H1 (cell line): ENCODE data around the gene RAD51B.

ENCODE experiments used
- ATF2 ChIP-seq: IDR thresholded peaks from 2 replicates; pipeline ENCODE4 v1.6.1; 2012; ENCODE audit warnings: low read length, inconsistent platforms
- CTCF ChIP-seq, 3 experiments: IDR thresholded peaks; 1 replicate in 2 of 3; 2 replicates in 1 of 3; pipeline versions ENCODE4 v1.5.1 to v1.6.1; 2011; ENCODE audit warnings: low read length in 3 of 3, mild to moderate bottlenecking in 3 of 3, inconsistent platforms in 2 of 3, low read depth in 1 of 3, moderate library complexity in 1 of 3; ENCODE audit not compliant: insufficient read depth in 1 of 3; ENCODE audit errors: control extremely low read depth in 1 of 3
- EZH2 ChIP-seq: fragments of 200-600 bp; sonication (generic); IDR thresholded peaks from 2 replicates; pipeline ENCODE4 v1.7.1; 2012; ENCODE audit warnings: low read depth, mild to moderate bottlenecking, moderate library complexity, low read length, inconsistent platforms; ENCODE audit not compliant: severe bottlenecking
- GTF2F1 ChIP-seq: IDR thresholded peaks from 2 replicates; pipeline ENCODE4 v1.6.1; 2012; ENCODE audit warnings: low read depth, low read length, improper control_type of control experiment, borderline replicate concordance
- HDAC6 ChIP-seq: IDR thresholded peaks from one replicate; pipeline ENCODE4 v1.7.1; 2012; ENCODE audit warnings: low read depth, mild to moderate bottlenecking, inconsistent platforms, low read length, moderate library complexity
- KDM1A ChIP-seq: fragments of 200-600, 300-600 bp; sonication (generic); IDR thresholded peaks from 2 replicates; pipeline ENCODE4 v1.7.1; 2016; ENCODE audit warnings: mild to moderate bottlenecking, low read length, borderline replicate concordance
- MAFK ChIP-seq: IDR thresholded peaks from 2 replicates; pipeline ENCODE4 v1.6.1; 2012; ENCODE audit warnings: low read depth, mild to moderate bottlenecking, improper control_type of control experiment, low read length
- POLR2A ChIP-seq, 2 experiments: IDR thresholded peaks; 1 replicate in 1 of 2; 2 replicates in 1 of 2; pipeline ENCODE4 v1.6.1; 2011; ENCODE audit warnings: low read depth in 2 of 2, low read length in 2 of 2, mild to moderate bottlenecking in 2 of 2; ENCODE audit errors: control extremely low read depth in 1 of 2
- POLR2AphosphoS5 ChIP-seq: IDR thresholded peaks from 2 replicates; pipeline ENCODE4 v1.6.1; 2011; ENCODE audit warnings: low read depth, low read length
- SIN3A ChIP-seq, 2 experiments: IDR thresholded peaks in 1 of 2; conservative IDR thresholded peaks in 1 of 2; 2 replicates each; pipeline ENCODE4 v1.6.1; 2011 to 2012; ENCODE audit warnings: low read length in 2 of 2, improper control_type of control experiment in 1 of 2, low read depth in 1 of 2, mild to moderate bottlenecking in 1 of 2

GRCh38 chr14:68653804-68654203, 834.2 kb downstream of the RAD51B start:
- TF ChIP-seq CTCF (IDR thresholded peaks at IDR 0.05; ENCODE audit: control extremely low read depth in 1 of 3, insufficient read depth in 1 of 3, low read depth in 1 of 3, low read length in 3 of 3) (no peak), KDM1A (0 out of 2 replicates have a peak, but pooled peaks have one; percentile 27), GTF2F1 (no peak), POLR2AphosphoS5 (no peak), MAFK (no peak), EZH2 (no peak), ATF2 (no peak), SIN3A (conservative IDR thresholded peaks at IDR 0.05 in 1 of 2, IDR thresholded peaks at IDR 0.05 in 1 of 2; ENCODE audit: low read depth in 1 of 2, low read length in 2 of 2) (no peak), HDAC6 (no peak), POLR2A (IDR thresholded peaks at IDR 0.05; ENCODE audit: control extremely low read depth in 1 of 2, low read depth in 2 of 2, low read length in 2 of 2) (no peak)
